Stimulated activated naive CD8-positive, alpha-beta T cell treated with anti-CD3 and anti-CD28 coated beads, Interleukin-15, Interleukin-2, amounts not matched to agents 100 U/mL and 50 U/mL, for 24 hours (primary cell): ENCODE results near the gene PIGU.
A peak's percentile ranks its signal among the peaks of the same experiment; 100 is the strongest.
"Not testable (repeated sequence)": the region's sequence is repeated elsewhere in the genome, so short reads cannot be mapped to it uniquely, and the experiment has no call there.

ENCODE experiments used
- ATAC-seq: fragments of 150-1000 bp; cut with Tn5 transposase; one replicate; pipeline ENCODE4 v1.10.0; 2021
- DNase-seq: peaks from one replicate; pipeline ENCODE4 v3.0.0; 2021

PIGU gene

DNA sequence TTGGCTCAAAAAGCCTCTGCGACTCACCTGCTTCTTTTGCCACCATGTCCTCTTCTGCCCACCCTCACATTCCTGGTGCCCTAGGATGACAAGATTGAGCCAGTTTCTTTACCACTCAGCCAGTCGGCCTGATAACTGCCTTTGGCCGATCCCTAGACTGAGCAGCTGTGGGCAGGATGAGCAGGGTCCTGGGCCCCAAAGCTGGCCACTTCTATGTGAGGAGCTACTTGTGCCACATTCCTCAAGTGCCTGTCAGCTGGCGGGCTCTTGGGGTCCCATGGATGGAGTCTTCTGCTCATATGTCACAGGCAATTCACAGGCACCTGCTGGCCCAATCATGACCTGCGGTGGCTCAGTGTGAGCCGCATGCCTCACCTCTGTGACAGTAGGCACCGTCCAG lies 144.1 kb downstream of the PIGU start:
- no peak for ATAC-seq
- no peak for DNase-seq

- DNase-seq = no peak
These were observed 144.6 kb downstream of the PIGU start for GRCh38 chr20:34532320-34532719.

GRCh38 chr20:34531608-34532265 lies 145.2 kb downstream of the PIGU start:
- no peak for ATAC-seq
- no peak for DNase-seq

More at GRCh38 chr20:34532320-34532719, 144.6 kb downstream of the PIGU start:
- no peak for ATAC-seq

DNA sequence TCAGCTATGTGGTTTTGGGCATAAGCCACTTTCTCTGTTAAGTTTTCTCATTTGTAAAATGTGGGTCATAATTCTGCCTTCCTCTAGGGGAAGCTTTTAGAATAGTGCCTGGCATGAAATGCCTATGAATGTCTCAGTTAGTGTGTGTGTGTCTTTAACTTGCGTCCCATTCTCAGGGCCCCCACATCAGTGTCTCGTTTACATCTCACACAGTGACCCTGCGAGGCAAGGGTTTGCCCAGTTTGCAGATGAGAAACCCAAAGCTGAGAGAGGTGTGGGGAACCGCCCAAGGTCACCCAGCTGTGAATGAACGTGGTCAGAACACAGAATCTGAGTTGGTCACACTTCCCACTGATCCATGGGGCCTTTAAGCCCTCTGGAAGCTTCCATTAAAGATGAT lies 146.6 kb downstream of the PIGU start:
- ATAC-seq = no peak
- DNase-seq = no peak

- ATAC-seq (no peak), DNase-seq (no peak)
These were observed 147.2 kb downstream of the PIGU start for GRCh38 chr20:34529742-34530141.

GRCh38 chr20:34528921-34529297 lies 148.0 kb downstream of the PIGU start:
- no peak for ATAC-seq
- no peak for DNase-seq

- no peak for DNase-seq
- ATAC-seq = no peak
These were observed 149.9 kb downstream of the PIGU start for GRCh38 chr20:34527016-34527415.

DNA sequence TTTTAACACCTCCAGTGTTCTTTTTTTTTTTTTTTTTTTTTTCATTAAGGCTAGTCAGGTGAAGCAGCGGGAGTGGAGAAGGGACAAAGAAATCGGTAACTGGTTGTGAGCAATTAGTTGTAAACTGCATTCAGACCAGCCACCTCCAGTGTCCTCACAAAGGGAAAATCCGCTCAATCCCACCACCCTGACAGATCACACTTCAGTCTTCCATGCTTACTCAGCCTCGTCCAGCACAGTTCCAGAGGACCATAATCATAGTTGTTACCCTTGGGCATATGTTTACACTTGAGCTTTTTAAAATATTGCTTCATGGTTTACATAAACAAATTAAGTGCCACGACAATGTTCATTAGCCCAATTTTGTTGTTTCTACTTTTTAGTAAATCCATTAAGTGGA lies 150.4 kb downstream of the PIGU start:
- DNase-seq (no peak), ATAC-seq (no peak)

DNA sequence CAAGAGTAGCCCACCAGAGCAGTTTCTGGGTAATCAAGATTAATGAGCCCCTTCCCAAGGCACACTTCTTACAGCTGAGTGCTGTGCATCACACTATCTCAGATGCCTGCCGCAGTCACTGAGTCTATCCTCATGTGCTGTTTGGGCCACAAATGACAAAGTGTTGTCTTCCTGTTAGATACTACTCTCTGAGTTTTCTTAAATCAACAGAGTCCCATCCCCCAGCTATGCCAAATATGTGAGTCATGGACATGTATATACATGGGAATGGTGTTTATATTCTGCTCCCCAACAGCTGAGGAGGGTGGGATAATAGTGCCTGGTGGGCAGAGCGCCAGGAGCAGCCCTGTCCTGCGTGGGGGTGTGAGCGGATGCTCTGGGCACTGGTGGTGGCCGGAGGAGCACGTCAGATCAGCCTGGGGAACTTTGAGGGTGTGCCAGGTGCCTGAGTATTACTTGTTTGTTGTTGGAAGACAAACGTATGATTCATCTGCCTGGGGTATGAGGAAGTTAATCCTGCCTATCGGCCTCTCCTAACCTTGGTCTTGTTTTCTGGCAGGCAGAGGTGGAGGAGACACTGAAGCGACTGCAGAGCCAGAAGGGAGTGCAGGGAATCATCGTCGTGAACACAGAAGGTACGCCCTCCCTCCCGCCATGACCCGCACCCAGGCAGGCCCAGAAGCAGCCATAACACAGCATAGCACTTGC lies 151.0 kb downstream of the PIGU start:
- ATAC-seq = no peak
- no peak for DNase-seq

GRCh38 chr20:34525342-34525708 lies 151.6 kb downstream of the PIGU start:
- peak; percentile 0 for DNase-seq
- ATAC-seq = no peak

DNA sequence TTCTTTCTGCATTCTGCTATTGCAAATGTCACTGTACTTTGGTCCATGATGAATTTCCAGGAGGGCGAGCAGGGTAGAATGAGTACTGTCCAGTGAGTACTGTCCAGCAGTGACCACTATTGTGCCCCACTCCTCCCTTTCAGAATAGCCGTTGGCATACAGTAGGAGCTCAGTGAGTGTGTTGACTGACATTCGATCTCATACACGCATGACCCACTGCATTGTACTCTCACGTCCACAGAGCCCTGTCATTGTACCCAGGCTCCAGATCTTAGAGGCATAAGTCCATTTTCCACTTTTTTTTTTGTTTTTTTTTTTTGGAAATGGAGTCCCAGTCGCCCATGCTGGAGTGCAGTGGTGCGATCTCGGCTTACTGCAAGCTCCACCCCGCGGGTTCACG lies 152.5 kb downstream of the PIGU start:
- no peak for ATAC-seq
- DNase-seq = no peak

GRCh38 chr20:34522969-34523871 lies 153.7 kb downstream of the PIGU start:
- peak; percentile 72 for ATAC-seq
- peak; percentile 60 for DNase-seq

DNA sequence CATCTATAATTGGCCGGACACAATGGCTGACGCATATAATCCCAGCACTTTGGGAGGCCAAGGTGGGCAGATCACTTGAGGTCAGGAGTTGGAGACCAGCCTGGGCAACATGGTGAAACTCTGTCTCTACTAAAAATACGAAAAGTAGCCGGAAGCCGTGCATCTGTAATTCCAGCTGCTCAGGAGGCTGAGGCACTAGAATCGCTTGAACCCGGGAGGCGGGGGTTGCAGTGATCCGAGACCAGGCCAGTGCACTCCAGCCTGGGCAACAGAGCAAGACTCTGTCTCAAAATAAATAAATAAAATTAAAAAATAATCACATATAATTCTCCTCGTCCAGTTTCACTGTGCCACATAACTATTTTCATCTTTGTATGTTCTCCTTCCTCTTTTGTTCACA lies 157.1 kb downstream of the PIGU start:
- not testable (repeated sequence) for ATAC-seq, DNase-seq

GRCh38 chr20:34518863-34519262 lies 158.0 kb downstream of the PIGU start:
- not testable (repeated sequence) for ATAC-seq, DNase-seq

DNA sequence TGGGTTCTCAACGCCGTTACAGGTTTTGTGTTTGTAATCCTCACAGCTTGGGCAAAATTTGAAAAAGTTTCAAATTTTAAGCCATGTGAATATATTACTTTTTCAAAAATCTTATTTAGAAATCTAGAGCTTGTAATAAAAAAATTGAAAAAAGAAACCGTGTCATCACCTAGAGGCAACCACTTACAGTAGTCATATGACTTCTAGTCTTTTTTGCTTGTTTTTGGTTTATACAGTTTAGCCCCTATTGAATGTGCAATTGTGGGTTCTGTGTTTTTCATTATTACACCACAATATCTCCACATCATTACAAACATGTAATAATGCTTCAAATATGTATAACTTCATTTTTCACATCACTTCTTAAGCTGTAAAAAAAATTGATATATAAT lies 159.8 kb downstream of the PIGU start:
- DNase-seq (no peak), ATAC-seq (no peak)

DNA sequence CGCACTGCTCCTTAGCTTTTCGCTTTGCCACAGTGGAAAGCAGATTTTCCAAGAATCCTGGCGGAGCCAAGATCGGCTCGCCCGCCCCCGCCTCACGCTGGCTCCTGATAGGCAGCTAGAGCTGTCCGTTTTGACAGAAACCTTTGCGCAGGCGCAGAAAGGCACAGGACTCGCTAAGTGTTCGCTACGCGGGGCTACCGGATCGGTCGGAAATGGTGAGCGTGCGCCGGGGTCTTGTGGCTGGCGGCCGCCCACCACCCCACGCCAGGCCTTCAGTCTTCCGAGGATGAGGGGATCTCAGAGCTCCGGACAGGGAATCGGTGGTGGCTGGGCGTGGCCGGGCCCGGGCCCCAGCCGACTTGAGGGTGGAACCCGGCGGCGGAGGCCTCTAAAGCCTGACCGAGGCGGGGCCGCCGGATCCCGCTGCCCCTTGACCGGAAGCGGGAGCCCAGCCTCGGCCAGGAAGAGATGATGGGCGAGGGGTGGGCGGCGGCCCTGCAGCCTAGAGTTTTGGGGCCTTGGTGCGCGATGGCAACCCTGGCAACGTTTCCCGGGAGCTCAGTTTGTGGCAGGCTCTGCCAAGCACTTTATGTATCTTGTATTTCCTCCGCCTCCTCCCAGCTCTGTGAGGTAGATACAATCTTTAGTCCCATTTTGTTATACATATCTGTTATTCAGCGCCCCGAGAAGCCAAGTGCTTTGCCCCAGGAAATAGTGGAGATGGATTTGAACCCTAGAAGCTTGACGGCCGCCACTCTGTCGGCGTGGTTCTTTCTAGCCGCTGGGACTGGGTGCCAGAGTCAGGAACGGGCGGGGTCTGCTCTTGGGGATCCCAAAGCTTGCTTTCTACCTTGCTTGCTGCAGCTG lies 160.4 kb downstream of the PIGU start, which contains the start of gene DYNLRB1:
Gene DYNLRB1 (plus strand): TSS at position 176 of the 867 bp plus-strand sequence. CDS start 37 bp downstream, at position 213.
- DNase-seq (peak; percentile 97), ATAC-seq (peak; percentile 92)

- peak; percentile 67 for DNase-seq
- peak; percentile 66 for ATAC-seq
These were observed 161.2 kb downstream of the PIGU start for GRCh38 chr20:34515484-34516246.

- peak; percentile 6 for ATAC-seq
- DNase-seq = no peak
These were observed 161.9 kb downstream of the PIGU start for GRCh38 chr20:34514897-34515483.

DNA sequence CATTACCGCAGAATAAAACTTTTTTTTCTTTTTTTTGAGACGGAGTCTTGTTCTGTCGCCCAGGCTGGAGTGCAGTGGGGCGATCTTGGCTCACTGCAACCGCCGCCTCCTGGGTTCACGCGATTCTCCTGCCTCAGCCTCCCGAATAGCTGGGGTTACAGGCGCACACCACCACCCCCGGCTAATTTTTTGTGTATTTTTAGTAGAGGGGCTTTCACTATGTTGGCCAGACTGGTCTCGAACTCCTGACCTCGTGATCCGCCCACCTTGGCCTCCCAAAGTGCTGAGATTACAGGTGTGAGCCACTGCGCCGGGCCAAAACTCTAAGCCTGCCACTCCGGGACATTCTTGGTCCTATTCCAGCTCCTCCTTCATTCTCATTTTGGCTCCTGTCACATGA lies 162.9 kb downstream of the PIGU start:
- not testable (repeated sequence) for DNase-seq, ATAC-seq

- DNase-seq = no peak
- ATAC-seq = no peak
These were observed 163.9 kb downstream of the PIGU start for GRCh38 chr20:34512955-34513419.
